ENCODE data around the gene ANXA9.
A peak's percentile ranks its signal among the peaks of the same experiment; 100 is the strongest.

ANXA9 gene

GRCh38 chr1:151008244-151009205, 26.4 kb downstream of the ANXA9 start, which contains the start of gene PRUNE1 (continued):
- TF ChIP-seq ZNF26 (tag by site-specific recombination; IDR thresholded peaks at IDR 0.05) = no peak

GRCh38 chr1:151009206-151009587, 27.1 kb downstream of the ANXA9 start:
- H3K9me3 ChIP-seq (ENCODE audit: control insufficient read depth, insufficient read depth, low read depth, low read length) = no peaks in the 10 kb centered on the region
- no peak for TF ChIP-seq ZNF148 (tag by site-specific recombination; IDR thresholded peaks at IDR 0.05; ENCODE audit: borderline replicate concordance)
- no peak for TF ChIP-seq ZNF114 (tag by site-specific recombination; IDR thresholded peaks at IDR 0.05)
- TF ChIP-seq ZNF510 (tag by site-specific recombination; IDR thresholded peaks at IDR 0.05; ENCODE audit: insufficient replicate concordance) = no peak
- no peak for TF ChIP-seq ZNF48 (tag by site-specific recombination; IDR thresholded peaks at IDR 0.05)
- no peak for TF ChIP-seq ZNF626 (tag by site-specific recombination; IDR thresholded peaks at IDR 0.05)
- TF ChIP-seq ZNF645 (tag by site-specific recombination; IDR thresholded peaks at IDR 0.05) = no peak
- TF ChIP-seq ZNF366 (tag by site-specific recombination; conservative IDR thresholded peaks at IDR 0.05) = no peak
- TF ChIP-seq ZNF19 (tag by site-specific recombination; IDR thresholded peaks at IDR 0.05; ENCODE audit: low read depth) = no peak
- TF ChIP-seq SP2 (tag by site-specific recombination; IDR thresholded peaks at IDR 0.05) = no peak
- no peak for TF ChIP-seq ZNF830 (tag by site-specific recombination; IDR thresholded peaks at IDR 0.05; ENCODE audit: low read depth)
- TF ChIP-seq MEIS1 (CRISPR knock-in tag; IDR thresholded peaks at IDR 0.05; ENCODE audit: borderline replicate concordance) = no peak
- no peak for TF ChIP-seq ZSCAN4 (tag by site-specific recombination; IDR thresholded peaks at IDR 0.05)
- no peak for TF ChIP-seq ZNF624 (tag by site-specific recombination; IDR thresholded peaks at IDR 0.05)
- no peak for TF ChIP-seq ZNF560 (tag by site-specific recombination; IDR thresholded peaks at IDR 0.05; ENCODE audit: borderline replicate concordance)
- TF ChIP-seq ZSCAN18 (tag by site-specific recombination; IDR thresholded peaks at IDR 0.05) = no peak
- no peak for TF ChIP-seq ZNF571 (tag by site-specific recombination; IDR thresholded peaks at IDR 0.05)
- no peak for TF ChIP-seq ZNF112 (tag by site-specific recombination; IDR thresholded peaks at IDR 0.05)
- POLR2A ChIA-PET = no interaction called here
- 0 out of 2 replicates have a peak, but pooled peaks cover 3% of the 10 kb centered on the region for H3K4me1 ChIP-seq (ENCODE audit: control insufficient read depth, insufficient read depth, low read length)
- H3K4me3 ChIP-seq (ENCODE audit: low read depth, low read length) = peak overlapping the region; percentile 86
- peaks cover 0 to 3% of the 10 kb centered on the region in 2 experiments; a peak in 1 of 3 replicates for H3K36me3 ChIP-seq (ENCODE audit: control insufficient read depth in 2 of 2, insufficient read depth in 1 of 2, low read length in 2 of 2)
- H3K27ac ChIP-seq (ENCODE audit: extremely low read depth, low read depth, low read length) = peak overlapping the region; percentile 61; the same call in 1 of the 2 replicates
- CTCF ChIA-PET = interaction anchor here (1.4 kb wide), 1 partner anchor 50 kb away, joined by 4 read pairs; the partner anchor contains the start of gene CDC42SE1
